Hepatocyte (in vitro differentiated cells): ENCODE data around the gene KRT35. TPM values are rescaled to one million over a fixed set of nuclear protein-coding genes. Genes with fewer than 3 reads are reported as not detected.

Source experiments
- DNase-seq: peaks from one replicate; pipeline ENCODE4 v3.0.0-alpha.2; 2016; ENCODE audit warnings: low spot score
- H2AFZ ChIP-seq: fragments of 200-600 bp; sonication (generic); 2 replicates; pipeline ENCODE4 v1.6.0; 2016; ENCODE audit warnings: antibody characterized with exemption, mild to moderate bottlenecking
- H3K27ac ChIP-seq: fragments of 200-600 bp; sonication (generic); 2 replicates; pipeline ENCODE4 v1.5.1; 2016; ENCODE audit warnings: mild to moderate bottlenecking
- H3K27me3 ChIP-seq: fragments of 200-600 bp; sonication (generic); 2 replicates; pipeline ENCODE4 v1.6.1; 2016
- H3K36me3 ChIP-seq: fragments of 200-600 bp; sonication (generic); replicated peaks from 2 replicates; pipeline ENCODE4 v1.5.1; 2016; ENCODE audit warnings: low read depth; ENCODE audit not compliant: insufficient read depth
- H3K4me1 ChIP-seq: fragments of 200-600 bp; sonication (generic); 2 replicates; pipeline ENCODE4 v1.5.1; 2016; ENCODE audit warnings: mild to moderate bottlenecking, moderate library complexity; ENCODE audit not compliant: insufficient read depth
- H3K4me2 ChIP-seq: fragments of 200-600 bp; sonication (generic); 2 replicates; pipeline ENCODE4 v1.6.0; 2016
- H3K4me3 ChIP-seq: fragments of 200-600 bp; sonication (generic); 2 replicates; pipeline ENCODE4 v1.5.1; 2016; ENCODE audit warnings: mild to moderate bottlenecking
- H3K79me2 ChIP-seq: fragments of 200-600 bp; sonication (generic); 2 replicates; pipeline ENCODE4 v1.6.0; 2017; ENCODE audit warnings: mild to moderate bottlenecking
- H3K9me2 ChIP-seq: fragments of 200-600 bp; sonication (generic); replicated peaks from 2 replicates; pipeline ENCODE4 v1.6.0; 2017; ENCODE audit warnings: mild to moderate bottlenecking; ENCODE audit not compliant: insufficient read depth
- H3K9me3 ChIP-seq: fragments of 200-600 bp; sonication (generic); 2 replicates; pipeline ENCODE4 v1.5.1; 2016; ENCODE audit warnings: low read depth, mild to moderate bottlenecking
- H4K20me1 ChIP-seq: fragments of 200-600 bp; sonication (generic); 2 replicates; pipeline ENCODE4 v1.6.0; 2016; ENCODE audit warnings: mild to moderate bottlenecking; ENCODE audit not compliant: insufficient read depth, poor library complexity, severe bottlenecking
- EZH2 ChIP-seq: fragments of 200-600 bp; sonication (generic); IDR thresholded peaks from 2 replicates; pipeline ENCODE4 v1.6.1; 2016; ENCODE audit warnings: antibody characterized with exemption, mild to moderate bottlenecking, borderline replicate concordance
- EZH2phosphoT487 ChIP-seq: fragments of 200-600 bp; sonication (generic); IDR thresholded peaks from one replicate; pipeline ENCODE4 v1.6.1; 2018; ENCODE audit warnings: antibody characterized with exemption, mild to moderate bottlenecking, low read depth, moderate library complexity; ENCODE audit not compliant: unreplicated experiment, severe bottlenecking
- WGBS: methylation state at CpG from one replicate; pipeline ENCODE4 v1.1.6; 2016; ENCODE audit warnings: low lambda C conversion rate; ENCODE audit errors: missing lambda C conversion rate; 5-methylcytosine and 5-hydroxymethylcytosine counted together
- polyA plus RNA-seq: library from polyadenylated mRNA; unstranded; fragments of >200 nt; fragmentation: Nextera tagmentation; extraction: Ambion mirVana; gene quantifications from 2 replicates; pipeline ENCODE4 v1.2.1, GENCODE V29; 2016
- total RNA-seq: library from RNA; depleted of rRNA; stranded (reverse); fragments of >200 nt; gene quantifications from 2 replicates; pipeline ENCODE4 v1.2.3, GENCODE V29; 2014
- TF ChIP-seq, protein P1 (sequence below): fragments of 200-600 bp; sonication (generic); IDR thresholded peaks from 2 replicates; pipeline ENCODE4 v1.5.1; 2016; ENCODE audit warnings: antibody characterized with exemption, mild to moderate bottlenecking; ENCODE audit not compliant: poor library complexity

Gene KRT35
- total and polyA plus RNA-seq, 2 experiments from 2014 or later, result not detected

- WGBS, result 43% methylated on average over 9 of the region's 9 CpGs
- Histone ChIP-seq H3K9me2 (no peaks in the 10 kb centered on the region), H4K20me1 (no peaks in the 10 kb centered on the region), H3K36me3 (no peaks in the 10 kb centered on the region), H3K4me2 (no peak overlapping the region), H3K27me3 (no peaks in the 10 kb centered on the region), H3K27ac (no peak overlapping the region), H3K9me3 (no peaks in the 10 kb centered on the region), H3K79me2 (no peaks in the 10 kb centered on the region), H3K4me1 (peaks cover 8% of the 10 kb centered on the region), H2AFZ (no peak overlapping the region), H3K4me3 (no peak overlapping the region)
- TF ChIP-seq EZH2, result no peak
- TF ChIP-seq, protein P1, sequence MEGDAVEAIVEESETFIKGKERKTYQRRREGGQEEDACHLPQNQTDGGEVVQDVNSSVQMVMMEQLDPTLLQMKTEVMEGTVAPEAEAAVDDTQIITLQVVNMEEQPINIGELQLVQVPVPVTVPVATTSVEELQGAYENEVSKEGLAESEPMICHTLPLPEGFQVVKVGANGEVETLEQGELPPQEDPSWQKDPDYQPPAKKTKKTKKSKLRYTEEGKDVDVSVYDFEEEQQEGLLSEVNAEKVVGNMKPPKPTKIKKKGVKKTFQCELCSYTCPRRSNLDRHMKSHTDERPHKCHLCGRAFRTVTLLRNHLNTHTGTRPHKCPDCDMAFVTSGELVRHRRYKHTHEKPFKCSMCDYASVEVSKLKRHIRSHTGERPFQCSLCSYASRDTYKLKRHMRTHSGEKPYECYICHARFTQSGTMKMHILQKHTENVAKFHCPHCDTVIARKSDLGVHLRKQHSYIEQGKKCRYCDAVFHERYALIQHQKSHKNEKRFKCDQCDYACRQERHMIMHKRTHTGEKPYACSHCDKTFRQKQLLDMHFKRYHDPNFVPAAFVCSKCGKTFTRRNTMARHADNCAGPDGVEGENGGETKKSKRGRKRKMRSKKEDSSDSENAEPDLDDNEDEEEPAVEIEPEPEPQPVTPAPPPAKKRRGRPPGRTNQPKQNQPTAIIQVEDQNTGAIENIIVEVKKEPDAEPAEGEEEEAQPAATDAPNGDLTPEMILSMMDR, result no peak
- no peak for TF ChIP-seq EZH2phosphoT487
- DNase-seq, result no peak
Measured at GRCh38 chr17:41483531-41483930, 2.6 kb upstream of the KRT35 start.

- peaks cover 8% of the 10 kb centered on the region for H3K4me1 ChIP-seq
- H3K4me3 ChIP-seq, result no peak overlapping the region
- no peaks in the 10 kb centered on the region for H3K27me3 ChIP-seq
- no peak overlapping the region for H3K4me2 ChIP-seq
- no peaks in the 10 kb centered on the region for H4K20me1 ChIP-seq
- no peaks in the 10 kb centered on the region for H3K9me2 ChIP-seq
- no peak for DNase-seq
- 95% methylated on average over 9 of the region's 10 CpGs for WGBS
- TF ChIP-seq EZH2, result no peak
- TF ChIP-seq EZH2phosphoT487, result no peak
- TF ChIP-seq, protein P1, result no peak
- H3K36me3 ChIP-seq, result no peaks in the 10 kb centered on the region
- no peaks in the 10 kb centered on the region for H3K9me3 ChIP-seq
- no peaks in the 10 kb centered on the region for H3K79me2 ChIP-seq
- H2AFZ ChIP-seq, result no peak overlapping the region
- H3K27ac ChIP-seq, result no peak overlapping the region
Measured at GRCh38 chr17:41480581-41480980, 370 bp downstream of the KRT35 start.

- WGBS, result 44% methylated on average over 2 of the region's 2 CpGs
- Histone ChIP-seq H2AFZ (no peak overlapping the region), H3K9me2 (no peaks in the 10 kb centered on the region), H3K4me2 (no peak overlapping the region), H3K27me3 (no peaks in the 10 kb centered on the region), H3K79me2 (no peaks in the 10 kb centered on the region), H4K20me1 (no peaks in the 10 kb centered on the region), H3K4me3 (no peak overlapping the region), H3K36me3 (no peaks in the 10 kb centered on the region), H3K27ac (no peak overlapping the region), H3K4me1 (peaks cover 8% of the 10 kb centered on the region), H3K9me3 (no peaks in the 10 kb centered on the region)
- no peak for DNase-seq
- TF ChIP-seq, protein P1, result no peak
- TF ChIP-seq EZH2phosphoT487, result no peak
- TF ChIP-seq EZH2, result no peak
Measured at GRCh38 chr17:41480136-41480535, 815 bp downstream of the KRT35 start.

DNA sequence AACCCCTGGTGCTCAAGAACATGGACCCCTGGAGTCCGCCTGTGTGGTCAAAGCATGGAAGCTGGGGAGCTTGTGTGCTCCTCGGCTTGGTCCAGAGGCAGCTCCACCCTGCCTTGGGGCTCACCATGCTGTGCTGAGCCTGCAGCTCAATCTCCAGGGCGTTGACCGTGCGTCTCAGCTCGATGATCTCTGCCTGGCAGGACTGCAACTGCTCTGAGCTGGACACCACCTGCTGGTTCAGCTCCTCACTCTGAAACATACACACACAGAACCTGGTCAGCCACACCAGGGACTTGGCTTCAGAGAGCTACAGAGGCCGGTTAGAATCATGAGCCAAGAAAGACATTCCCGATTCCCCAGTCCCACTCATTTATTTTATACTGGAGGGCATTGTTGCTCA, 2.7 kb downstream of the KRT35 start:
- Histone ChIP-seq H3K9me2 (no peaks in the 10 kb centered on the region), H3K4me2 (no peak overlapping the region), H3K4me3 (no peak overlapping the region), H3K27ac (no peak overlapping the region), H3K79me2 (no peaks in the 10 kb centered on the region), H3K9me3 (no peaks in the 10 kb centered on the region), H2AFZ (no peak overlapping the region), H3K36me3 (no peaks in the 10 kb centered on the region), H3K27me3 (no peaks in the 10 kb centered on the region), H4K20me1 (no peaks in the 10 kb centered on the region), H3K4me1 (no peaks in the 10 kb centered on the region)
- DNase-seq, result no peak
- TF ChIP-seq EZH2, result no peak
- 91% methylated on average over 8 of the region's 8 CpGs for WGBS
